Naive thymus-derived CD8-positive, alpha-beta T cell (primary cell): ENCODE data around the gene HTR1B. TPM values are rescaled to one million over a fixed set of nuclear protein-coding genes. Genes with fewer than 3 reads are reported as not detected.

ENCODE experiments used
- polyA plus RNA-seq, 3 donors: library from polyadenylated mRNA; unstranded; fragments of 300-500 nt; fragmentation: Illumina TruSeq; gene quantifications; one replicate each; pipeline ENCODE4 v1.2.3, GENCODE V29; 2021
- total RNA-seq, 8 experiments: library from RNA in 2 of 8; stranded (reverse) in 2 of 8; gene quantifications; one replicate each; pipeline ENCODE4 v1.2.3 and lab custom pipeline; 2021 to 2026

HTR1B gene
- total and polyA plus RNA-seq, 5 experiments from 2014 or later, result not detected

Other genes with a start within 250 kb of the HTR1B start
- gene MEI4, start 189.5 kb upstream of the HTR1B start, total RNA-seq, result under 1 TPM; 0.08 to 0.14 TPM
- under 1 TPM in 1 of 3 donors, not detected in 2; 0.18 TPM for gene MEI4, start 189.5 kb upstream of the HTR1B start, polyA plus RNA-seq